ENCODE results near the gene EML6.
"Not testable (repeated sequence)": the region's sequence is repeated elsewhere in the genome, so short reads cannot be mapped to it uniquely, and the experiment has no call there.

EML6 gene

DNA sequence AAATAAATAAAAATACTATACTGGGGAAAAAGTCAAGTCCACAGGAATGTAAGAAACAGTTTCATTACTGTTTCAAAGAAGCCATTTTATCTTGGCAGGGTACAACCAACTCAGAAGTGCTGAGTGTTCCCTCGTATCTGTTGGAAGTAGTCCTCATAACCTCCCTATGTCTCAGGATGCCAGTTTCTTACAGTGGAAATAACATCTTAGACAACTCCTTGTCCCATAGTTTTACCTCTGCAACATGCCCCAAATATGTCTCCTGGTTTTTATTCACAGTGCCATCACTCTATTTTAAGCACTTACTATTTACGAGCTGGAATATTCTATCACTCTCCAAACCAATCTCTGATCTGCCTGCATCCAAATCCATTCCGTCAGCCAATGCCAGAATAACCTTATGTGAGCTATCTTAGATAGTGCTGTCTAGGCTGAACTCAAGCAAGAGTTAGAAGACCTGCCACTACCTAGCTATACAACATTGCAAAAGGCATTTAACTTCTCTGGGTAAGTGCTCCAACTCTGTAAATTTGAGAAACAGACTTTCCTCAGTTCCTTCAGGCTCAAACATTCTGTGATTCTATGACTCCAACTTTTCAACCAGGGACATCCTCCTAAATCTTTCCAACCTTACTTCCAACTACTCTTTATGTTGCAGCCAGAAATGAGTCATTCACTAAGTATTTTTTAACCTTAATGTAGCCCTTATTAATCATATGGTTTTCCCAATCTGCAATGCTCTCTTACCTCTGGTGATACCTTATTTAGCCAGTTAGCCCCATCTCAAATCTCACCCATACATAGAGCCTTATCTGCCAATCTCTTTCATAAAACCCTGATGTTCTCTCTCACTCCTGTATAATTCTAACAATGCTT lies 260.1 kb downstream of the EML6 start:
- peaks cover 77% of the 10 kb centered on the region for H3K36me3 ChIP-seq (ENCODE audit: insufficient read depth, low read depth, low read length)
- H3K9ac ChIP-seq (ENCODE audit: low read depth, low read length): no peak overlapping the region
- H3K27ac ChIP-seq (ENCODE audit: low read length): no peak overlapping the region
- H3K27me3 ChIP-seq (ENCODE audit: insufficient read depth, low read length): no peaks in the 10 kb centered on the region
- no peaks in the 10 kb centered on the region; the same call in 1 of the 2 replicates for H3K4me1 ChIP-seq (ENCODE audit: insufficient read depth, low read length)
- no peaks in the 10 kb centered on the region for H3K9me3 ChIP-seq (ENCODE audit: insufficient read depth, low read depth, low read length)
- H3K4me3 ChIP-seq (ENCODE audit: low read length): no peak overlapping the region

- no peaks in the 10 kb centered on the region for H3K27me3 ChIP-seq (ENCODE audit: insufficient read depth, low read length)
- no peak overlapping the region for H3K27ac ChIP-seq (ENCODE audit: low read length)
- no peak overlapping the region for H3K4me3 ChIP-seq (ENCODE audit: low read length)
- peaks cover 75% of the 10 kb centered on the region for H3K36me3 ChIP-seq (ENCODE audit: insufficient read depth, low read depth, low read length)
- no peak overlapping the region for H3K9ac ChIP-seq (ENCODE audit: low read depth, low read length)
- H3K9me3 ChIP-seq (ENCODE audit: insufficient read depth, low read depth, low read length): no peaks in the 10 kb centered on the region
- H3K4me1 ChIP-seq (ENCODE audit: insufficient read depth, low read length): no peaks in the 10 kb centered on the region; the same call in 1 of the 2 replicates
Measured at GRCh38 chr2:54984476-54984875, 261.0 kb downstream of the EML6 start.

DNA sequence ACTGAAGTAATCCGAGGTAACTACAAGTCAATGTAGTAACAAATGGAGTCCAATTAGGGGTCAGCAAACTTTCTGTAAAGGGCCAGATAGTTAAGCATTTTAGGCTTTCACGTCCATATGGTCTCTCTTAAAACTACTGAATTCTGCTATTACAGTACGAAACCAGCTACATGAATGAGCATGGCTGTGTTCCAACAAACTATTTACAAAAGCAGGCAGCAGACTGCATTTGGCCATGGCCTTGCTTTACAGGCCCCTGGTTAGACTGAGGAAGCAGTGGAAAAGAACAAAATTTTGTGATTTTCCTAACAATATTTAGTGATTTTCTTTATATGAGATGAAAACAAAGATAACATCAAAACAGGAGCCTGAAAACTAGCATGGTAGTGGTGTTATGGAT lies 262.8 kb downstream of the EML6 start:
- Histone ChIP-seq H3K27ac (ENCODE audit: low read length) (no peak overlapping the region), H3K36me3 (ENCODE audit: insufficient read depth, low read depth, low read length) (peaks cover 60% of the 10 kb centered on the region), H3K9ac (ENCODE audit: low read depth, low read length) (no peak overlapping the region), H3K27me3 (ENCODE audit: insufficient read depth, low read length) (no peaks in the 10 kb centered on the region), H3K4me1 (ENCODE audit: insufficient read depth, low read length) (no peaks in the 10 kb centered on the region; the same call in 1 of the 2 replicates), H3K4me3 (ENCODE audit: low read length) (no peak overlapping the region), H3K9me3 (ENCODE audit: insufficient read depth, low read depth, low read length) (no peaks in the 10 kb centered on the region)

DNA sequence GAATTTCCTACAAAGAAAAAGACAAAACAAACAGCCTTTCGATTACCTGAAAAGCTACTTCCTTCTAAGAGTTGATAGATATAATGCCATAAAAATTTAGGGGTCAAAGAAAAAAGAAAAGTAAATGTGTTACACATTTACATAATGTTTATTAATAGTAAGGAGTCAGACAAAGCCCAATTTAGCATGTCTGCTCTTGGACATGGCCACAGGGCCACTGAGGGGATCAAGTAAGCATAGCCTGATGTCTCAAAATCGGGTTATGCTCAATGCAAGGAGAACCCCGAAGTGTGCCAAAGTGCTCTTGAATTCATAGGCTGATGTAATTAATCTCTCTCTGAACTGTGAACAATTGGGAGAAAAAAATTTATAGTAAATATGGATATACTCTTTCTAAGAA lies 265.1 kb downstream of the EML6 start:
- Histone ChIP-seq H3K27me3 (ENCODE audit: insufficient read depth, low read length) (no peaks in the 10 kb centered on the region), H3K4me1 (ENCODE audit: insufficient read depth, low read length) (no peaks in the 10 kb centered on the region; the same call in 1 of the 2 replicates), H3K4me3 (ENCODE audit: low read length) (no peak overlapping the region), H3K36me3 (ENCODE audit: insufficient read depth, low read depth, low read length) (peaks cover 39% of the 10 kb centered on the region), H3K27ac (ENCODE audit: low read length) (no peak overlapping the region), H3K9me3 (ENCODE audit: insufficient read depth, low read depth, low read length) (no peaks in the 10 kb centered on the region), H3K9ac (ENCODE audit: low read depth, low read length) (no peak overlapping the region)

DNA sequence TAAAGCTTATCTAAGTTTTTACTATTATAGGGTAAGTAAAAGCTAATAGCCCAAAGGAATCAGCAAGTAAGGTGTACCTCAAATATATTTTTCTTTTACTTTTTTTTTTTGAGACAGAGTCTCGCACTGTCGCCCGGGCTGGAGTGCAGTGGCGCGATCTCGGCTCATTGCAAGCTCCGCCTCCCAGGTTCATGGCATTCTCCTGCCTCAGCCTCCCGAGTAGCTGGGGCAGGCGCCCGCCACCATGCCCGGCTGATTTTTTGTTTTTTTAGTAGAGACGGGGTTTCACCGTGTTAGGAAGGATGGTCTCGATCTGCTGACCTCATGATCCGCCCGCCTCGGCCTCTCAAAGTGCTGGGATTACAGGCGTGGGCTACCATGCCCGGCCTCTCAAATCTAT lies 267.2 kb downstream of the EML6 start:
- H3K27me3 ChIP-seq (ENCODE audit: insufficient read depth, low read length); H3K4me1 ChIP-seq (ENCODE audit: insufficient read depth, low read length); H3K27ac ChIP-seq (ENCODE audit: low read length); H3K4me3 ChIP-seq (ENCODE audit: low read length); H3K9me3 ChIP-seq (ENCODE audit: insufficient read depth, low read depth, low read length); H3K9ac ChIP-seq (ENCODE audit: low read depth, low read length): not testable (repeated sequence)
- H3K36me3 ChIP-seq (ENCODE audit: insufficient read depth, low read depth, low read length): peaks cover 20% of the 10 kb centered on the region

DNA sequence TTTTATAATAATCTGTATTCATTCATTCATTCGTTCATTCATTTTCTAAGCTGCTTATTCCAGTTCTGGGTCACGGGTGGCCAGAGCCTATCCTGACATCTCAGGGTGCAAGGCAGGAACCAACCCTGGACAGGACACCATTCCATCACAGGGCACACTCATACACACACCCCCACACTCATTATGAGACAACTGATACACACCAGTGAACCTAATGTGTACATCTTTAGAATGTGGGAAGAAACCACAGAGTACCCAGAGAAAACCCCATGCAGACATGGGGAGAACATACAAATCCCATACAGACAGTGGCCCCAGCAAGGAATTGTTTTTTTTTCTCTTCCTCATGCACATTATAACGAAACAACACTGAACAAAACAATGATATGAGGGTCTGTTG lies 272.1 kb downstream of the EML6 start:
- no peaks in the 10 kb centered on the region for H3K36me3 ChIP-seq (ENCODE audit: insufficient read depth, low read depth, low read length)
- H3K27me3 ChIP-seq (ENCODE audit: insufficient read depth, low read length): no peaks in the 10 kb centered on the region
- H3K9me3 ChIP-seq (ENCODE audit: insufficient read depth, low read depth, low read length): no peaks in the 10 kb centered on the region
- no peak overlapping the region for H3K4me3 ChIP-seq (ENCODE audit: low read length)
- no peak overlapping the region for H3K27ac ChIP-seq (ENCODE audit: low read length)
- H3K9ac ChIP-seq (ENCODE audit: low read depth, low read length): no peak overlapping the region
- H3K4me1 ChIP-seq (ENCODE audit: insufficient read depth, low read length): peaks cover 14% of the 10 kb centered on the region; the same call in 1 of the 2 replicates

- Histone ChIP-seq H3K4me1 (ENCODE audit: insufficient read depth, low read length) (peaks cover 19% of the 10 kb centered on the region; the same call in 1 of the 2 replicates), H3K9me3 (ENCODE audit: insufficient read depth, low read depth, low read length) (no peaks in the 10 kb centered on the region), H3K27me3 (ENCODE audit: insufficient read depth, low read length) (no peaks in the 10 kb centered on the region), H3K4me3 (ENCODE audit: low read length) (no peak overlapping the region), H3K36me3 (ENCODE audit: insufficient read depth, low read depth, low read length) (no peaks in the 10 kb centered on the region), H3K9ac (ENCODE audit: low read depth, low read length) (no peak overlapping the region), H3K27ac (ENCODE audit: low read length) (no peak overlapping the region)
Measured at GRCh38 chr2:54997826-54998225, 274.4 kb downstream of the EML6 start.

GRCh38 chr2:54999182-54999581 lies 275.7 kb downstream of the EML6 start:
- H3K27me3 ChIP-seq (ENCODE audit: insufficient read depth, low read length): no peaks in the 10 kb centered on the region
- peaks cover 19% of the 10 kb centered on the region; the same call in 1 of the 2 replicates for H3K4me1 ChIP-seq (ENCODE audit: insufficient read depth, low read length)
- no peak overlapping the region for H3K27ac ChIP-seq (ENCODE audit: low read length)
- H3K9me3 ChIP-seq (ENCODE audit: insufficient read depth, low read depth, low read length): no peaks in the 10 kb centered on the region
- H3K36me3 ChIP-seq (ENCODE audit: insufficient read depth, low read depth, low read length): no peaks in the 10 kb centered on the region
- no peak overlapping the region for H3K9ac ChIP-seq (ENCODE audit: low read depth, low read length)
- H3K4me3 ChIP-seq (ENCODE audit: low read length): no peak overlapping the region

- Histone ChIP-seq H3K27me3 (ENCODE audit: insufficient read depth, low read length) (no peaks in the 10 kb centered on the region), H3K4me3 (ENCODE audit: low read length) (no peak overlapping the region), H3K36me3 (ENCODE audit: insufficient read depth, low read depth, low read length) (no peaks in the 10 kb centered on the region), H3K27ac (ENCODE audit: low read length) (no peak overlapping the region), H3K9ac (ENCODE audit: low read depth, low read length) (no peak overlapping the region), H3K4me1 (ENCODE audit: insufficient read depth, low read length) (peaks cover 19% of the 10 kb centered on the region; the same call in 1 of the 2 replicates), H3K9me3 (ENCODE audit: insufficient read depth, low read depth, low read length) (no peaks in the 10 kb centered on the region)
Measured at GRCh38 chr2:55000341-55000740, 276.9 kb downstream of the EML6 start.

DNA sequence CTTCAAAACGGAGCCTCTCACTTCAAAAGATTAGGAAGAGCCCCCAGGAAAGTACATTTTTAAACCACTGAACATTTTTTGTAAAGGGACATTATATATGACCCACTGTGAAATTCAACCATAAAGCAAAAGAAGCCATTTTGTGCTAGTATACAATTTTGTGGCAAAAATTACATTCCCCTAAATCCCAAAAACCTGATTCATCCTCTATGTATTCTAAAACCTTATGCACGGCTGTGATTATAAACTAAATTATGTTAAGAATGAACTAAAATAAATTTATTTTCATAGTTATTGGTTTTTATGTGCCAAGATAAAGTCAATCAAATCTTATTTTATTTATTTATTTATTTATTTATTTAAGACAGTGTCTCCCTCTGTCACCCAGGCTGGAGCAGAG lies 278.3 kb downstream of the EML6 start:
- no peak overlapping the region for H3K9ac ChIP-seq (ENCODE audit: low read depth, low read length)
- no peak overlapping the region for H3K27ac ChIP-seq (ENCODE audit: low read length)
- peaks cover 19% of the 10 kb centered on the region; the same call in 1 of the 2 replicates for H3K4me1 ChIP-seq (ENCODE audit: insufficient read depth, low read length)
- H3K9me3 ChIP-seq (ENCODE audit: insufficient read depth, low read depth, low read length): no peaks in the 10 kb centered on the region
- H3K4me3 ChIP-seq (ENCODE audit: low read length): no peak overlapping the region
- H3K27me3 ChIP-seq (ENCODE audit: insufficient read depth, low read length): no peaks in the 10 kb centered on the region
- no peaks in the 10 kb centered on the region for H3K36me3 ChIP-seq (ENCODE audit: insufficient read depth, low read depth, low read length)

DNA sequence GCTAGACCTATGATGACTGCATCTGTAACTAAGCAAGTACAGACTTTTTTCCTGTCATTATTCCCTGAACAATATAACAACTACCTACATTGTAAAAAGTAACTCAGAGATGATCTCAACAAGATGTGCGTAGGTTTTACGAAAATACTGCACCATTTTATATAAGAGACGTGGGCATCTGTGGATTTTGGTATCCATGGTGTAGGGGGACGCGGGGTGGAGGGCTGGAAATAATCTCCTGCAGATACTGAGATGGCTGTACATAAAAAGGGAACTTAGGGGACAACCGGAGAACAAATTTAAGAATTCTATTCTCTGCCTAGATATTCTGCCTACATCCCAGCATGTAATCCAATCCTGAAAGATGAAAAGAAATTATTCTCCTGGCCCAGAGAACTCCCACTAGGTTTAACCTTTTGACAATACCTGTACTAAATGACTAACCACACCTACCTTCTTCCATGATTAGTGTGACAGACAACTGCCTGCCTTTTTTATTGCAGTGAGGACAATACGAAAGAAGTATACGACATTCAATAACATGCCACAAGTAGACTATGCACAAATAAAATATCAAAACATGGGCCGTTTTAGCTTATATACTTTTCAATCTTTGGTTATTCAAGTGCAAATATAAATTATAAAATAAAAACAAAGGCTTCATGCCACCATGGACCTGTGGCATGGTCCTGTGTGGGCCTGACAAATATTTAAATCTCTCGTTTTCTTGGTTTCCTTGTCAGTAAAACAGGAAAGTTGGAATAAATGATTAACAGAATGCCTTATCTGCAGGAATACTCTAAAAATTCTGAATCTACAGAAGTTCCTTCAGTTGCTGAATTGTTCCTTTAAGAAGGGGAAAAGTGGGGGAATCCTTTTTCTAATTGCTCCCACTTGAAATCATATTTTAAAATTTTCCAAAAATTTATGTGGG lies 280.5 kb downstream of the EML6 start:
- Histone ChIP-seq H3K4me1 (ENCODE audit: insufficient read depth, low read length) (peaks cover 31% of the 10 kb centered on the region; the same call in 1 of the 2 replicates), H3K4me3 (ENCODE audit: low read length) (no peak overlapping the region)

More for the DNA sequence above, 280.5 kb downstream of the EML6 start:
- Histone ChIP-seq H3K27ac (ENCODE audit: low read length) (no peak overlapping the region), H3K27me3 (ENCODE audit: insufficient read depth, low read length) (no peaks in the 10 kb centered on the region), H3K9me3 (ENCODE audit: insufficient read depth, low read depth, low read length) (no peaks in the 10 kb centered on the region), H3K9ac (ENCODE audit: low read depth, low read length) (no peak overlapping the region), H3K36me3 (ENCODE audit: insufficient read depth, low read depth, low read length) (no peaks in the 10 kb centered on the region)

Measured in iPS-20b (cell line).